Keratinocyte (primary cell): Measurements from ENCODE around the gene KIF21A. TPM values are rescaled to one million over a fixed set of nuclear protein-coding genes. Genes with fewer than 3 reads are reported as not detected.

Source experiments
- DNase-seq: peaks from one replicate; pipeline ENCODE4 v3.0.0-alpha.2; 2011; ENCODE audit warnings: low read depth, missing footprints, low spot score
- FAIRE-seq: peaks from 2 replicates; lab custom pipeline; 2011; peaks lifted over from hg19 to GRCh38; lab: Jason Lieb, UNC
- H2AFZ ChIP-seq: 2 replicates; pipeline ENCODE4 v1.6.0; 2012; ENCODE audit warnings: low read length, control low read depth, inconsistent platforms; ENCODE audit not compliant: control insufficient read depth
- H3K27ac ChIP-seq: 2 replicates; pipeline ENCODE4 v1.5.1; 2011; ENCODE audit warnings: low read length; ENCODE audit not compliant: control insufficient read depth, insufficient read depth
- H3K27me3 ChIP-seq: 3 replicates; pipeline ENCODE4 v1.6.0; 2011; ENCODE audit warnings: low read length; ENCODE audit not compliant: control insufficient read depth, insufficient read depth; ENCODE audit errors: extremely low read depth
- H3K36me3 ChIP-seq, 2 experiments: 2 replicates in 1 of 2; 3 replicates in 1 of 2; pipeline ENCODE4 v1.5.1; 2011; ENCODE audit warnings: low read length in 2 of 2, mild to moderate bottlenecking in 1 of 2; ENCODE audit not compliant: control insufficient read depth in 2 of 2, insufficient read depth in 2 of 2; ENCODE audit errors: extremely low read depth in 1 of 2
- H3K4me1 ChIP-seq: 3 replicates; pipeline ENCODE4 v1.5.1; 2011; ENCODE audit warnings: low read length; ENCODE audit not compliant: control insufficient read depth, insufficient read depth; ENCODE audit errors: extremely low read depth
- H3K4me2 ChIP-seq: 3 replicates; pipeline ENCODE4 v1.6.0; 2011; ENCODE audit warnings: low read depth, low read length; ENCODE audit not compliant: control insufficient read depth, insufficient read depth; ENCODE audit errors: extremely low read depth
- H3K4me3 ChIP-seq, 3 experiments: fragments of 200-600 bp in 1 of 3; sonication (generic) in 1 of 3; 2 replicates in 2 of 3; 3 replicates in 1 of 3; pipeline ENCODE4 v1.5.1; 2011 to 2016; ENCODE audit warnings: low read length in 3 of 3, mild to moderate bottlenecking in 3 of 3, control low read depth in 2 of 3, inconsistent platforms in 1 of 3, low read depth in 1 of 3, mixed read lengths in 1 of 3, mixed run types in 1 of 3, moderate library complexity in 1 of 3; ENCODE audit not compliant: control insufficient read depth in 2 of 3, insufficient read depth in 2 of 3; ENCODE audit errors: extremely low read depth in 1 of 3
- H3K79me2 ChIP-seq: 2 replicates; pipeline ENCODE4 v1.6.0; 2012; ENCODE audit warnings: low read length; ENCODE audit not compliant: control insufficient read depth, insufficient read depth
- H3K9ac ChIP-seq: 3 replicates; pipeline ENCODE4 v1.6.0; 2011; ENCODE audit warnings: low read length; ENCODE audit not compliant: control insufficient read depth, insufficient read depth; ENCODE audit errors: extremely low read depth
- H3K9me1 ChIP-seq: 3 replicates; pipeline ENCODE4 v1.6.0; 2011; ENCODE audit warnings: low read length; ENCODE audit not compliant: control insufficient read depth, insufficient read depth; ENCODE audit errors: extremely low read depth
- H3K9me3 ChIP-seq: 2 replicates; pipeline ENCODE4 v1.5.1; 2012; ENCODE audit warnings: low read depth, low read length; ENCODE audit not compliant: control insufficient read depth
- H4K20me1 ChIP-seq: 3 replicates; pipeline ENCODE4 v1.6.0; 2011; ENCODE audit warnings: low read length; ENCODE audit not compliant: control insufficient read depth, insufficient read depth; ENCODE audit errors: extremely low read depth
- CTCF ChIP-seq, 3 experiments: IDR thresholded peaks in 1 of 3; conservative IDR thresholded peaks in 1 of 3; optimal IDR thresholded peaks in 1 of 3; 2 replicates in 2 of 3; 3 replicates in 1 of 3; pipeline versions ENCODE3 to v1.5.1; 2011; ENCODE audit warnings: low read length in 3 of 3, mild to moderate bottlenecking in 3 of 3, moderate library complexity in 2 of 3, control low read depth in 1 of 3, inconsistent platforms in 1 of 3; ENCODE audit not compliant: insufficient read depth in 2 of 3; ENCODE audit errors: extremely low read depth in 1 of 3
- EZH2 ChIP-seq: IDR thresholded peaks from one replicate; pipeline ENCODE4 v1.6.1; 2012; ENCODE audit warnings: inconsistent platforms, mild to moderate bottlenecking, low read length, moderate library complexity
- dilution Hi-C: fragments of 300-500 bp; cut with MboI; formaldehyde crosslinking; loops from one replicate; pipeline ENCODE4 v1.7.0; 2020; ENCODE audit warnings: low sequenced_read_pairs; ENCODE audit not compliant: extremely low pct_ligation_motif_present
- polyA plus RNA-seq, 5 experiments: library from polyadenylated mRNA; depleted of rRNA in 3 of 5; stranded (reverse) in 3 of 5; stranded (forward) in 1 of 5; unstranded in 1 of 5; fragments of >200 nt; gene quantifications; 1 replicate in 1 of 5; 2 replicates in 3 of 5; 3 replicates in 1 of 5; pipeline versions ENCODE4 v1.2.1 to v1.2.3, GENCODE V29; 2011 to 2012; ENCODE audit warnings: missing spikeins in 2 of 5, low read depth in 1 of 5, low replicate concordance in 1 of 5

Gene KIF21A
- polyA plus RNA-seq, 1 donor (not counting 4 experiments of a cell fraction or from before 2014, with no cell fraction given), result 27.5 TPM

GRCh38 chr12:39267886-39268285, 175.0 kb downstream of the KIF21A start:
- H3K9ac ChIP-seq, result no peak overlapping the region
- no peaks in the 10 kb centered on the region for H3K36me3 ChIP-seq
- H2AFZ ChIP-seq, result no peak overlapping the region
- dilution Hi-C loops, result no loop called here
- H3K79me2 ChIP-seq, result no peaks in the 10 kb centered on the region
- no peak overlapping the region for H3K4me3 ChIP-seq
- no peaks in the 10 kb centered on the region for H3K27me3 ChIP-seq
- no peak overlapping the region for H3K4me2 ChIP-seq
- no peaks in the 10 kb centered on the region for H3K9me1 ChIP-seq
- DNase-seq, result no peak
- TF ChIP-seq CTCF (optimal IDR thresholded peaks at IDR 0.05 in 1 of 3, IDR thresholded peaks at IDR 0.05 in 1 of 3, conservative IDR thresholded peaks at IDR 0.05 in 1 of 3; ENCODE audit: extremely low read depth in 1 of 3, insufficient read depth in 2 of 3, low read length in 3 of 3) (no peak), EZH2 (no peak)
- no peaks in the 10 kb centered on the region for H4K20me1 ChIP-seq
- no peak overlapping the region for H3K27ac ChIP-seq
- no peaks in the 10 kb centered on the region for H3K9me3 ChIP-seq
- FAIRE-seq, result no peak
- no peaks in the 10 kb centered on the region for H3K4me1 ChIP-seq

- FAIRE-seq (no peak), DNase-seq (no peak)
- Histone ChIP-seq H3K27ac (no peak overlapping the region), H3K4me2 (no peak overlapping the region), H3K4me3 (no peak overlapping the region), H2AFZ (no peak overlapping the region), H3K27me3 (no peaks in the 10 kb centered on the region), H4K20me1 (no peaks in the 10 kb centered on the region), H3K79me2 (no peaks in the 10 kb centered on the region), H3K36me3 (no peaks in the 10 kb centered on the region), H3K9me1 (no peaks in the 10 kb centered on the region), H3K9ac (no peak overlapping the region), H3K9me3 (no peaks in the 10 kb centered on the region), H3K4me1 (no peaks in the 10 kb centered on the region)
- TF ChIP-seq CTCF (optimal IDR thresholded peaks at IDR 0.05 in 1 of 3, IDR thresholded peaks at IDR 0.05 in 1 of 3, conservative IDR thresholded peaks at IDR 0.05 in 1 of 3; ENCODE audit: extremely low read depth in 1 of 3, insufficient read depth in 2 of 3, low read length in 3 of 3), result no peak
- no peak for TF ChIP-seq EZH2
- dilution Hi-C loops, result no loop called here
Observed at GRCh38 chr12:39252628-39253027, 190.3 kb downstream of the KIF21A start.

Other genes starting within 250 kb of the KIF21A start
- gene ABCD2, start 176.7 kb upstream of the KIF21A start, polyA plus RNA-seq, result 0.01 to 0.03 TPM (median 0.02 TPM) in 3 replicates